ENCODE results near the gene LDLRAD4. TPM values are rescaled to one million over a fixed set of nuclear protein-coding genes. Genes with fewer than 3 reads are reported as not detected.

Gene LDLRAD4
- total and polyA plus RNA-seq, 9 of the 15 experiments (the other 6 are each of a cell fraction or from before 2014, with no cell fraction given), result 0.01 TPM; not detected in 8

GRCh38 chr18:13580991-13581390, 362.4 kb downstream of the LDLRAD4 start:
- Histone ChIP-seq H3K9me3 (replicated peaks; ENCODE audit: control insufficient read depth, insufficient read depth, low read depth, low read length) (no peaks in the 10 kb centered on the region), H4K20me1 (replicated peaks; ENCODE audit: control insufficient read depth, insufficient read depth, low read length) (peaks cover 5% of the 10 kb centered on the region), H3K27me3 (ENCODE audit: control insufficient read depth in 2 of 2, insufficient read depth in 2 of 2, low read length in 2 of 2) (peaks cover 11 to 27% of the 10 kb centered on the region in 2 experiments; a peak in 4 of 5 replicates), H3K36me3 (ENCODE audit: control insufficient read depth, insufficient read depth, low read length) (no peaks in the 10 kb centered on the region), H3K79me2 (ENCODE audit: control insufficient read depth, insufficient read depth, low read length) (no peaks in the 10 kb centered on the region), H3K27ac (ENCODE audit: extremely low read depth, low read depth, low read length) (no peak overlapping the region), H3K4me1 (replicated peaks in 1 of 2; ENCODE audit: control insufficient read depth in 2 of 2, insufficient read depth in 2 of 2, low read length in 2 of 2) (peaks cover 0 to 8% of the 10 kb centered on the region in 2 experiments; a peak in 3 of 5 replicates), H3K9ac (ENCODE audit: insufficient read depth in 1 of 2, low read depth in 2 of 2, low read length in 2 of 2) (no peak overlapping the region), H3K9me1 (ENCODE audit: control insufficient read depth, insufficient read depth, low read length) (no peaks in the 10 kb centered on the region), H3K4me3 (no peak overlapping the region), H2AFZ (ENCODE audit: low read depth, low read length) (no peak overlapping the region), H3K4me2 (ENCODE audit: insufficient read depth, low read length) (no peak overlapping the region)
- 0% methylated on average over 4 of the region's 4 CpGs for WGBS (ENCODE audit: insufficient coverage, low coverage, missing lambda C conversion rate)
- FAIRE-seq, result no peak
- ChIA-PET POLR2A (no interaction called here), CTCF (ENCODE audit: low intra/inter-chr PET ratio) (interaction anchor here (0.6 kb wide), 1 partner anchor 48 kb away, joined by 5 read pairs; no protein-coding TSS in a partner anchor)
- DNase-seq (ENCODE audit: extremely low read depth in 1 of 4, low spot score in 3 of 4), result no peak
- no TSS peak for BruUV-seq (replicated peaks)
- intact Hi-C loops (cut with micrococcal nuclease), result no loop called here
- in situ Hi-C loops (cut with MboI), result no loop called here
- ATAC-seq, result no peak
- TF ChIP-seq, protein P1, sequence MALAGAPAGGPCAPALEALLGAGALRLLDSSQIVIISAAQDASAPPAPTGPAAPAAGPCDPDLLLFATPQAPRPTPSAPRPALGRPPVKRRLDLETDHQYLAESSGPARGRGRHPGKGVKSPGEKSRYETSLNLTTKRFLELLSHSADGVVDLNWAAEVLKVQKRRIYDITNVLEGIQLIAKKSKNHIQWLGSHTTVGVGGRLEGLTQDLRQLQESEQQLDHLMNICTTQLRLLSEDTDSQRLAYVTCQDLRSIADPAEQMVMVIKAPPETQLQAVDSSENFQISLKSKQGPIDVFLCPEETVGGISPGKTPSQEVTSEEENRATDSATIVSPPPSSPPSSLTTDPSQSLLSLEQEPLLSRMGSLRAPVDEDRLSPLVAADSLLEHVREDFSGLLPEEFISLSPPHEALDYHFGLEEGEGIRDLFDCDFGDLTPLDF (CRISPR knock-in tag; IDR thresholded peaks at IDR 0.05), result no peak
- TF ChIP-seq, protein P2, sequence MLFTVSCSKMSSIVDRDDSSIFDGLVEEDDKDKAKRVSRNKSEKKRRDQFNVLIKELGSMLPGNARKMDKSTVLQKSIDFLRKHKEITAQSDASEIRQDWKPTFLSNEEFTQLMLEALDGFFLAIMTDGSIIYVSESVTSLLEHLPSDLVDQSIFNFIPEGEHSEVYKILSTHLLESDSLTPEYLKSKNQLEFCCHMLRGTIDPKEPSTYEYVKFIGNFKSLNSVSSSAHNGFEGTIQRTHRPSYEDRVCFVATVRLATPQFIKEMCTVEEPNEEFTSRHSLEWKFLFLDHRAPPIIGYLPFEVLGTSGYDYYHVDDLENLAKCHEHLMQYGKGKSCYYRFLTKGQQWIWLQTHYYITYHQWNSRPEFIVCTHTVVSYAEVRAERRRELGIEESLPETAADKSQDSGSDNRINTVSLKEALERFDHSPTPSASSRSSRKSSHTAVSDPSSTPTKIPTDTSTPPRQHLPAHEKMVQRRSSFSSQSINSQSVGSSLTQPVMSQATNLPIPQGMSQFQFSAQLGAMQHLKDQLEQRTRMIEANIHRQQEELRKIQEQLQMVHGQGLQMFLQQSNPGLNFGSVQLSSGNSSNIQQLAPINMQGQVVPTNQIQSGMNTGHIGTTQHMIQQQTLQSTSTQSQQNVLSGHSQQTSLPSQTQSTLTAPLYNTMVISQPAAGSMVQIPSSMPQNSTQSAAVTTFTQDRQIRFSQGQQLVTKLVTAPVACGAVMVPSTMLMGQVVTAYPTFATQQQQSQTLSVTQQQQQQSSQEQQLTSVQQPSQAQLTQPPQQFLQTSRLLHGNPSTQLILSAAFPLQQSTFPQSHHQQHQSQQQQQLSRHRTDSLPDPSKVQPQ (CRISPR knock-in tag; IDR thresholded peaks at IDR 0.05; ENCODE audit: borderline replicate concordance), result no peak
- no peak for TF ChIP-seq HDAC8 (tag; IDR thresholded peaks at IDR 0.05)
- TF ChIP-seq MCM3 (IDR thresholded peaks at IDR 0.05), result no peak
- no peak for TF ChIP-seq STAG1 (CRISPR knock-in tag; IDR thresholded peaks at IDR 0.05; ENCODE audit: borderline replicate concordance)
- no peak for TF ChIP-seq ZFP91 (CRISPR knock-in tag; IDR thresholded peaks at IDR 0.05)
- TF ChIP-seq CSDE1 (IDR thresholded peaks at IDR 0.05), result no peak
- TF ChIP-seq TBP (optimal IDR thresholded peaks at IDR 0.05; ENCODE audit: low read depth, low read length), result no peak
- no peak for TF ChIP-seq RCOR1 (IDR thresholded peaks at IDR 0.05; ENCODE audit: borderline replicate concordance in 1 of 2, low read depth in 2 of 2, low read length in 2 of 2)
- TF ChIP-seq NCOR1 (IDR thresholded peaks at IDR 0.05), result no peak
- TF ChIP-seq ZNF431 (CRISPR knock-in tag; IDR thresholded peaks at IDR 0.05), result no peak
- TF ChIP-seq ZNF512 (tag; IDR thresholded peaks at IDR 0.05), result no peak
- no peak for TF ChIP-seq RBM14 (IDR thresholded peaks at IDR 0.05; ENCODE audit: borderline replicate concordance, insufficient read depth, low read depth, low read length)
- no peak for TF ChIP-seq NR3C1 (CRISPR knock-in tag; IDR thresholded peaks at IDR 0.05)
- TF ChIP-seq ZNF445 (CRISPR knock-in tag; IDR thresholded peaks at IDR 0.05; ENCODE audit: low read depth), result no peak

Data from K562 (cell line).